AG09319 (cell line): ENCODE data around the gene NFKBIA.

Source experiments
- DNase-seq: peaks from one replicate; pipeline ENCODE4 v3.0.0-alpha.2; 2010; ENCODE audit warnings: low read depth; ENCODE audit errors: extremely low read depth
- CTCF ChIP-seq: IDR thresholded peaks from 2 replicates; pipeline ENCODE4 v1.5.1; 2011; ENCODE audit warnings: low read depth, mild to moderate bottlenecking, inconsistent platforms, low read length, moderate library complexity

Gene NFKBIA

DNA sequence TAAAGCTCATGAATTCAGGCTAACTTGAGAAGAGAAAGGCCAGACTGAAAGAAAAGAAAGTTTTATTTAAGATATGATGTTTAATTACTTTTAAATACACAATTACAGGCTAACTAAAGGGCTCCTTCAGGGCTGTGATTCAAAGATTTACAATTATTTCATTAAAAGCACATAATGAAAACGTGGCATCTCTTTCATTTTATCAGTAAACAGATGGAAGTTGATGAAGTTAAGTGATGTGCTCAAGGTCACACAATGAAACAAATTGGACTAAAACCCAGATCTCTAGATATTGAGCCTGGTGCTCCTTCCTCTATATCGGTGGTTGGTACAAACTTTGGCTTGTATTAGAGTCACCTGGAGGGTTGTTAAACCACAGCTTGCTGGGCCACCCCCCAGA is 13.5 kb upstream of the NFKBIA start:
- no peak for TF ChIP-seq CTCF
- DNase-seq, result no peak

DNA sequence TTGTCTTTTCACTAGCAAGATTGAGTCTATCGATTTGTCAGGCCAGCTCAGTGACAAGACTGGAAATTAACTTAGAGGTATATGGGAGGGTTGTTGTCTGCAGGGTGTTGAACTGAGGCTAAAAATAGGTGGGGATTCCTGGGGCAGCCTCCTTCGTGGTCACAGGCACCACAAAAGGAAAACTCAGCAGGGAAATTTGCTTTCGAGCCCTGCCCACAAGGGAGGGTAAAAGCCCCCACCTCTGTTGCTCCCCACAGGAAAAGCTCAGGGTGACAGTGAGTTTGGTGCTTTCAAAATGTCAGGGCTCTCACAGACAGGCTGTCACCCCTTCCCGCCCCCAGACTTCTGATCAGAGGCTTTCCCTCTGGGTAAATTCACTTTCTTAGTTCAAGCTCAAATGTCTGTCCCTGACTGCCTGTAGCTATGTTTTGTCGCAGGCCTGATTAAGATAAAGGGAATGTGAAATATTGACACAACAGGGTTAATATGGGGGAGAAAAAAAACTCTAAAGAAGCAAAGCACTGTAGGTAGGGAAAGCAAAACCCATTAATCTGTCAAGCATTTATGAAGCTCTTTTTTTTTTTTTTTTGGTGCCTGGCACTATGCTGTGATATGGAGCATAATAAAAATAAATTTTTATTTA is 11.7 kb upstream of the NFKBIA start:
- no peak for DNase-seq
- TF ChIP-seq CTCF, result no peak

DNA sequence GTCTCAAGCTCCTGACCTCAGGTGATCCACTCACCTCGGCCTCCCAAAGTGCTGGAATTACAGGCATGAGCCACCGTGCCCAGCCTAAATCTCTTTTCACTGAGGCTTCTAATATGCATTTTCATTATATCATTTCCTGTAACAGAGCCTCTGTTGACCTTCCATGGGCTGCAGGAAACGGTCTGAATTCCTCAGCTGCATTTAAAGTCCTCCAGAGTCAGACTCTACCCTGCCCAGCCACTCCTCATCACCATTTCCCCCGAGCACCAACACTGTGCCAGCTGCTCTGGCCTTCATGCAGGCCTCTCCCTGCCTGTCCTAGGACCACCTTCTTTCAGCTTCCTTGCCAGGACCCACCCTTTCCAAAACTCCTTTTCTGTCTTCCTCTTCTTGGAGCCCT is 9.8 kb upstream of the NFKBIA start:
- no peak for DNase-seq

GRCh38 chr14:35412272-35413056 is 7.9 kb upstream of the NFKBIA start:
- DNase-seq, result no peak
- no peak for TF ChIP-seq CTCF

More for the DNA sequence above, 9.8 kb upstream of the NFKBIA start:
- TF ChIP-seq CTCF, result no peak

- no peak for TF ChIP-seq CTCF
- no peak for DNase-seq
Observed at GRCh38 chr14:35410858-35411257, 6.3 kb upstream of the NFKBIA start.

DNA sequence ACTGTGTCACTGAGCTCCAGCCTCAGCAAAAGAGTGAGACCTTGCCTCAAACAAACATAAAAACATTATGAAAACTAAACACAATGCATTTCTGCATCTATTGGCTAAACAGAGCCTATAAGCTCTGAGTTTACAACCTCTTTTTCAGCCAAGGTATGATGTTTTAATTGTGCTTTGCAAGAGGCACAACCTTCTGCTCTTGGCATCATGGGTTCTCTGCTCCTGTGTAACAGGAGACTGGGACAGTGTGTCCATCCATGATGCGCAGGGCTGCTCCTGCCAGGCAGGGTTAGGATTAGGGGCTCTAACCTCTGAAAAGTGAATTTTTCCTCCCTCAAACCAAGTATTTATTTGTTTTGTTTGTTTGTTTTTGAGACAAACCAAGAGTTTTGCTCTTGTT is 5.0 kb upstream of the NFKBIA start:
- DNase-seq, result no peak
- no peak for TF ChIP-seq CTCF

- TF ChIP-seq CTCF, result no peak
- DNase-seq, result no peak
Observed at GRCh38 chr14:35408026-35408425, 3.5 kb upstream of the NFKBIA start.
